Hepatic stellate cell (primary cell): ENCODE data around the gene ASCC2.
"Not testable (repeated sequence)": the region's sequence is repeated elsewhere in the genome, so short reads cannot be mapped to it uniquely, and the experiment has no call there.

Experiments used
- DNase-seq: peaks from one replicate; pipeline ENCODE4 v3.0.0; 2011; ENCODE audit warnings: low spot score

Gene ASCC2, protein sequence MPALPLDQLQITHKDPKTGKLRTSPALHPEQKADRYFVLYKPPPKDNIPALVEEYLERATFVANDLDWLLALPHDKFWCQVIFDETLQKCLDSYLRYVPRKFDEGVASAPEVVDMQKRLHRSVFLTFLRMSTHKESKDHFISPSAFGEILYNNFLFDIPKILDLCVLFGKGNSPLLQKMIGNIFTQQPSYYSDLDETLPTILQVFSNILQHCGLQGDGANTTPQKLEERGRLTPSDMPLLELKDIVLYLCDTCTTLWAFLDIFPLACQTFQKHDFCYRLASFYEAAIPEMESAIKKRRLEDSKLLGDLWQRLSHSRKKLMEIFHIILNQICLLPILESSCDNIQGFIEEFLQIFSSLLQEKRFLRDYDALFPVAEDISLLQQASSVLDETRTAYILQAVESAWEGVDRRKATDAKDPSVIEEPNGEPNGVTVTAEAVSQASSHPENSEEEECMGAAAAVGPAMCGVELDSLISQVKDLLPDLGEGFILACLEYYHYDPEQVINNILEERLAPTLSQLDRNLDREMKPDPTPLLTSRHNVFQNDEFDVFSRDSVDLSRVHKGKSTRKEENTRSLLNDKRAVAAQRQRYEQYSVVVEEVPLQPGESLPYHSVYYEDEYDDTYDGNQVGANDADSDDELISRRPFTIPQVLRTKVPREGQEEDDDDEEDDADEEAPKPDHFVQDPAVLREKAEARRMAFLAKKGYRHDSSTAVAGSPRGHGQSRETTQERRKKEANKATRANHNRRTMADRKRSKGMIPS

DNA sequence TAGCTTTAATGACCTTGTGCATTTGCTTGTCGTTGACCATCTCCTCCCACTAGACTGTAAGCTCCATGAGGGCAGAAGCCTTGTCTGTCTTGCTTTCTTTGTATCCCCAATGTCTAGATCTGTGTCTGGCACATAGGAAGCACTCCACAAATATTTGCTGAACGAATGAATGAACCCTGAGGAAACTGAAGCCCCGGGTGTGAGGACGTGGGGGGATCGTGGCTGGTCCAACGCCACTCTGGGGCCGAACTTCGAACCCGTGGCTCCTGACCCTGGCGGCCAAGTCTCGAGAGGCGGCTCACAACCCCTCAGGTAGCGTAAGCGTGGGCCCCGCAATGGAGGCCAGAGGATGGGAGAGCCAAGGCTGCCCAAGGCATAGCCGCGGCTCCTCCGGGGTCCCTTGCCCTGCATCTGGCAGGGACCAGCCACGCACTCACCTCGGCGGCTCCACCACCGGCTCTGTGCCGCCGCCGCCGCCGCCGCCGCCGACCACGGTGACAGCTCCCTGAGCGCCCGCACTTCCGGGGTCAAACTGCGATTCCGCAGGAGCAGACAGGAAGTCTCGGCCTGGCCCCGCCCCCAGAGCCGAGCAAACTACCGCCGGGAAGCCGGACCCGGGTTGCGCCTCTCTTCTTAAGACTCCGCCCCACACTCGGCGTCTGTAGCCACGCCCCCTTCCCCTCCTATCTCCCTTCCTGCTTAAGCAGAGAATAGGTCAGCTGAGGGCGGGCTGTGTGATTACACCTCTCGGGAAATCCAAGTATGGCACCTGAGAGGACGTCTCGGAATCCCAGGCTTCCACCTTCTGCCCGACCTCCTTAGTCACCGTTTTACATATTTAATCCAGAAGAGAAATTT is at the start of gene ASCC2:
Gene ASCC2, minus strand, starts transcription at position 534 of the 858 bp plus-strand sequence. CDS start 5,949 bp downstream, outside the sequence.
- DNase-seq, result peak; percentile 93

DNA sequence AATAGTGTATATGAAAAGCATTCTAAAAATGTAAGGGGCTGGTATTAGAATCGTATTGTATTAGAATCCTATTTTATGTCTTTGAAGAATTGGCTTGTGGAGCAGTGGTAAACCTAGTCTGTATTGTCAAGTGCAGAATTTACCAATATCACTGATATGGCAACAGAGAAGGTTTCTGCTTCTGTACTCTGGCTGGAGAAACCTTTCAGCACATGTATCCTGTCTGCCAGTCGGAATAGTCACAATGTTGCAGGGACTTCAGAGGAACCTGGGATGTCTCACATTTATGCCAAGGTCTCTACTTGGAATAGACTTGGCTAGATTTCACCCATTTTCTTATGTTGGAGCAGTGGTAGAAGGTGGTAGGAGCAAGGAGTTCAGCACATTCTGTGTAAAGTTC is 49.3 kb upstream of the ASCC2 start:
- no peak for DNase-seq

DNA sequence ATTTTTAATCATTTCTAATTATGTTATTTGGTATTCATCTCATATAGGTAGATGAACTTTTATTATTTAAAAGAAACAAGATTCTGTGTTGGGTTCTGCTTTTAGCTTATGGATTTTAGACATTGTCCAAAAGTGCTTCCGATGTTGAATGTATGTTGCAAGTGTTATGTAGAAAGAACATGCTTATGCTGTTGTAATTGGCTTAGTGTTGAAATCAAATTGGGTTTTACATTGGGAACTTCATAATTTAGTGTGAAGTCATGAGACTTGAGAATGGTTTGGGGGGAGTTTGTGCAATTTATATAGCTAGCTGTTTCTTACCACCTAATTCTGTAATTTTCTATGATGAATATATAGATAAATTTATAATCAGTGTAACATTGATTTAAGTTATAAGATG is 48.5 kb upstream of the ASCC2 start:
- no peak for DNase-seq

DNA sequence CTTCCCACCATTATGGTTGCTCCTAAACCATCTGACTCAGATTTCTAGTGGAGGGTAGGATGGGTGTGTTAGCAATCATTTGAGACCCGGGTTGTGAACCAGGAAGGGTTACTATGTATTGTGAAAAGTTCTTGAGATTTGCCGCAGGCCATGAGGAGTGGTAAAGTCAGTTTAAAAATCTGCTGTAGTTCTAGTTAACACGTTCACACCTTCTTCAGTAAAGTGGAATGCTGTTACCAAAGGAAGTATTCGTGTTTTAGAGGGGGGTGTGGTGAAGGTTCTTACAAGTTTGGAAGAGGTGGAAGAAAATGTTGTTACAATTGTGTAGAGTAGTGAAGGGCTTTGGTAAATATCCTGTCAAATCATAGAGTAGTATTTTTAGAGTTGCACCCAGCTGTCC is 47.5 kb upstream of the ASCC2 start:
- DNase-seq, result no peak

DNA sequence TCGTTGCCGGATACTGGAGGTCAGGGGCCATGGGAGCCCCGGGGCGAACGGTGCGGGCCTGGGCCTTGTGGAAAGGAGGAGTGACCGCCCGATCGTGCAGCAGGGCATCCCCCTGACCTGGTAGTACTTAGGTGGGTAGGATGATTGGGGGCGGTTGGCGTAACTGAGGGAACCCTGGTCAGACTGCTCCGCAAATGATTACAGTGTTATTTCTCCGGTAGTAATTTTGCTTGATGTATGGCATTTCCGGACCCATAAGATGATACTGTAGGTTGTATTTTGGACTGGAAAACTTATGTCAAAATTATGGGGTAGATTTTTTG is 45.7 kb upstream of the ASCC2 start:
- DNase-seq, result peak; percentile 6

DNA sequence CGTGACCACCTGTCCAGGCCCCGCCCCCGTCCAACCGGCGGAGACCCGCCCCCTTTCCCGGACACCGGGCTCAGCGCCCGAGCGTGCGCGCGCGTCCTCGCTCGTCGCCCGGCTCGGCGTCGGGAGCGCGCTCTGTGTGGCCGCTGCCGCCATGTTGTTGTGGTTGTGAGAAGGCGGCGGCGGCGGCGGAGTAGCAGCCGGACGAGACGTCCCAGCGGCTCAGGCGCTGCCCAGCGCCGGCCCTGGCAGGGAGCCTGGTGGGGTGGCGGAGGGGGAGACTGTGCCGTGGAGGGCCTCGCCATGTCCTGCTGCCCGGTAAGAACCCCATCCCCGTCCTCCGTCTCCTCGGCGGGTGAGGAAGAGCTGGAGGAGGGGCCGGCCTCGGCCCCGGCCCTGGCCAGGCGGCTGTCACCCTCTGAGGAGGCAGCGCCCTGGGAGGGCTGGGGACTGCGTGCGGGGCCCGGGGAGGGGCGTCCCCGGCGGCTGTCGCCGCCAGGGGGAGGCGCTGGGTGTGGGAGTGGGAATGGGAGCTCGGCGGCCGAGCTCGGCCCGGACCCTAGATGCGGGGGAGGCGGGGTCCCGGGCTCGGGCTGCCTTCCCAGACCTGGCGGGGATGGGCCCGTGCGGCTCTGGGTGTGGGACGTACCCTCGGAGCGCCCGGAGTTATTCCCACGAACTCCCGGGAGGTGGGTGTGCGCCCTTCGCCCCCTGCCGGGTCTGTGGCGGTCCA is 45.1 kb upstream of the ASCC2 start, which contains the start of gene MTMR3:
Gene MTMR3, plus strand, starts transcription at position 130 of the 730 bp plus-strand sequence. CDS start 87,886 bp downstream, outside the sequence.
- peak; percentile 73 for DNase-seq

DNA sequence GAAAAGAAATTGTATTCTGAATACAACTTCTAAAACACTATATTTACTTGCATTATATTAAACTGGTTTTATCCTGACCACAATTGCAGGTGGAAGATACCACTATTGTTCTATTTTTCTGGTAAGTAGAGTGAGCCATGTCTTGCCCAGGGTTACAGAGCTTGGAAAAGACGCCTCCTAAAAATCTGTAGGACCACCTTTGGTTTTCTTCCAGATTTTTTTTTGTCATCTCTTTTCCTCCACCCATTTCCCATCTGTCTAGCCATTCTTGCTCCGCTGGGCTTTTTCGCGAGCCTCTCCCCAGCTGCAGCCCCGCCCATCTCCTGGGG is 44.6 kb upstream of the ASCC2 start:
- no peak for DNase-seq

DNA sequence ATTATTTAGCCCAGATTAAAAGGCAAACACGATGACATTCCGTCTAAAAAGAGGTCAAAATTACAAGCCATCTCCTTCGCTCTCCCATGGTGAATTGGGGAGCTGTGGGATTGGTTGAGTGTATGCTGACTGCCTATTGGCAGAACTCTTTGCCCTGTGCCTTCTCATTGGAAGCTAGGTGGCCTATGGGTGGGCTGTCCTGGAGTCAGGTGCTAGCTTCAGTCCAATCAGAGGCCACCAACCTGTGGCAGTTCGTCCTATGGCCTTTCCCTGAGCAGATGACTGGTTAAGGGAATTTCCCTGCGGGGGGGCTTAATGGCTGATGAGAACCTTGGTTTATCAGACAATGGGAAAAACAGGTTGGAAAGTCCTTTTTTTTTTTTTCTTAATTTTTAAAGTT is 41.7 kb upstream of the ASCC2 start:
- no peak for DNase-seq

DNA sequence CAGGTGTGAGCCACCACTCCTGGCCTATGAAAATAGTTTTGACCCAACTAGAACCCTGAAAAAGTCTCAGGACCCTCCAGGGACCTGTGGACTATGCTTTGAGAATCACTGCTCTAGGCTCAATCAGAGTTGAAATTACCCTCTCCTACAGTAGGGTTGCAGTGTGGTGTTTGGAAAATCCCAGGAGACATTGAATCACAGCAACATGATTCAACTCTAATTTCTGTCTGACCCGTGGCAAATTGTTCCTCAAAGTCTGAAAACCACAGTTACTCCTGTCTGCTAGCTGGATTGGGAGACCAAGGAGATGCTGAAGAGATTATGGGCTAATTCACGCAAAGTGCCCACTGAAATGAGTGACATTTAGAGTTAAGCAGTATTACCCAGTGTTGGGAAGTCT is 39.5 kb upstream of the ASCC2 start:
- DNase-seq, result peak; percentile 54

DNA sequence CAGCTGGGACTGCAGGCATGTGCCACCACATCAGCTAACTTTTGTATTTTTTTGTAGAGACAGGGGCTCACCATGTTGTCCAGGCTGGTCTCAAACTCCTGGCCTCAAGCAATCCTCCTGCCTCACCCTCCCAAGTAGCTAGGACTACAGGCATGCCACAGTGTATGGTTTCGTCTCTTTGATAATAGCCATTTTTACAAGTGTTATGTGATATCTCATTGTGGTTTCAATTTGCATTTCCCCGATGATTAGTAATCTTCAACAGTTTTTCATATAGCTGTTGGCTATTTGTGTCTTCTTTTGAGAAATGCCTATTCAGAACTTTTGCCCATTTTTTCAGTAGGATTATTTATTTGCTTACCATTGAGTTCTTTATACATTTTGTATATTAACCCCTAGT is 35.9 kb upstream of the ASCC2 start:
- DNase-seq, result no peak

DNA sequence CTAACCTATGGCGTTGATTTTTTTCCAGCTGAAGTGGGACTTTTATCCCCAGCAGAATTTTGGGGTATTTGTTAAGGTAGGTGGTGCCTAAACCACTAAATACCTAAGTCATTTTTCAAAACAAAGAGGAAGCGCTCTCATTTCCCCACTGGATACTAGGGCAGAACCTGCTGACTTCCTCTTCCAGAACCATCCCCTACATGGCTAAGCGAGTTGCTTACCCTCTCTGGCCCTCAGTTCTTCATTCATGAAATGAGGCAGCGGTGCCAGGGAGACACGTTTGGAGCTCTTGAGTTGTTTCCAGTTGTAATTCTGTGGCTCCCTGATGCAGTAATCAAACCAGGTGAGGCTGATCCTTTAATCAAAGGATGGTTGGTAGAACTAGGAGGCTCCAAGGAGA is 34.9 kb upstream of the ASCC2 start:
- no peak for DNase-seq

DNA sequence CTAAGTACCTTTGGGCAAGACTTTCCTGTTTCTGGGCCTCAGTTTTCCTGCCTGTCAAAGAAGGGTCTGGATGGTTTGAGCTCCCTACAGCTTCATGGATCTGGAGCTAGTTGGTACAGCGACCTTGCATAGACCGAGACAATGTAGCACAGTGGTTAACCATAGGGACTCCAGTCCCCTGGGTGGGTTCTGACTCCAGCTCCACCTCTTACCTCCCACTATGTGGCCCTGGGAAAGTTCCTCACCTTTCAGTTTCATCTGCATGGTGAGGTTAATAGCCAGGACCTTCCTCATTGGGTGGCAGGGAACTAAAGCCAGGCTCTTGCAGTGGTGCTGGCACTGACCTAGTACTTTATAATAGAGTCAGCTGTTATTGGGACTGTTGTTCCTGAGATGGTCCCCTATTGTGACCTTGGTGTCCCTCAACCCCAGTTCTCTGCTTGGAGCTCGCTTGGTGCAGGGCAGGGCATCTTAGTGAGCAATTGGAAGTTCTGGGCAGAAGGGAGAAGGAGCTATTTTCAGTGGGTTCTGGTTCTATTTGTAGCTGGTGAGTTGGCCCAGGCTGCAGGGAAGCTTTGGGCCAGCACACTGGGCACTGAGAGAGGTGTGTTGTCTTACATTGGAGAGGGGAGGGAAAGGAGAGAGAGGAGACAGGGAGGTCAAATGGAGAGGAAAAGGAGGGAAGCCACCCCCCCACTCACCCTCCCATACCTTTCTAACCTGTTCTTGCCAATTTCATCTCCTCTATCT is 34.2 kb upstream of the ASCC2 start:
- no peak for DNase-seq

DNA sequence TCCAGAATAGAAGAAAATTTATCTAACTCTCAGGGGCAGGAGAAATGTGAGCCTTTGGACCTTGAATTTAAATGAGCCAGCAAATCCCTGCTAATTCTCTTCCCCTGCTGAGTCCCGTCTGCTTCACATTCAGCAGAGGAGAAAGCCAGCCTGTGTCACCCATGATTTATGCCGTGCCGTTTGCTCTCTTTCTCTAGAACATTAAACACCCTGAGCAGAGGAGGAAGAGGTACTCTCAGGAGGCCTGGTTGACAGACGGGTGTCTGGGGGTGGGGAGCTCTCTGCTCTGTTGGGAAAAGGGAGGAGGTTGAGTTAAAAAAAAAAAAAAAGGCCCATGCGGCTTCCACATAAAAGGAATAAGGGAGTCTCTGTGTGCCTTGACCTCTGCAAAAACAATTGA is 33.6 kb upstream of the ASCC2 start:
- no peak for DNase-seq

DNA sequence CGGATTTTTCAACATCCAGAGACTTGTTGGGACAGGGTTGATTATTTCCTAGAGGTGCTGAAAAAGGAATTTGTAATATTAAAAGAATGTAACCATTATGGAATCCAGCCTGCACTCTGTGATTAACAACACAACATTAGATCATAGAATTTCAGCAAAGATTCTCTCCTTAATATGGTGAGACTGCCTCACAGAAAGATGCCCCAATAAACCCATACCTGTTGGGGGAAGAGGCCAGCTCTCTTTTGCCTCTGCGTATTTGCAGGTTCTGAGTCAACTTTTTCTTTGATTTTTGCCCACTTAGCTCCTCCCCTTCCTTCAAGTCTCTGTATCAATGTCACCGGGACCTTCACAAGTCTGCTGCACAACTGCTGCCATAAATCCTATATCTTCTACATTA is 32.5 kb upstream of the ASCC2 start:
- no peak for DNase-seq

DNA sequence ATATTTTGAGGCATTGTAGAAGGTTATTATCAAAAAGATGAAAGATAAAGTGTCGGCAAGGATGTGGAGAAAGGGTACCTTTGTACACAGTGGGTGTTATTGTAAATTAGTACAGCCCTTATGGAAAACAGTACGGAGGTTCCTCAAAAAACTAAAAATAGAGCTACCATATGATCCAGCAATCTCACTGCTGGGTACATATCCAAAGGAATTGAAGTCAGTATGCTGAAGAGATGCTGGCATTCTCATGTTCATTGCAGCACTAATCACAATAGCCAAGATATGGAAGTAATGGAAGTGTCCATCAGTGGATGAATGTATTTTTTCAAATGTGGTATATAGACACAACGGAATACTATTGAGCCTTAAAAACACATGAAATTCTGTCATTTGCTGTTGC is 29.8 kb upstream of the ASCC2 start:
- DNase-seq, result no peak

DNA sequence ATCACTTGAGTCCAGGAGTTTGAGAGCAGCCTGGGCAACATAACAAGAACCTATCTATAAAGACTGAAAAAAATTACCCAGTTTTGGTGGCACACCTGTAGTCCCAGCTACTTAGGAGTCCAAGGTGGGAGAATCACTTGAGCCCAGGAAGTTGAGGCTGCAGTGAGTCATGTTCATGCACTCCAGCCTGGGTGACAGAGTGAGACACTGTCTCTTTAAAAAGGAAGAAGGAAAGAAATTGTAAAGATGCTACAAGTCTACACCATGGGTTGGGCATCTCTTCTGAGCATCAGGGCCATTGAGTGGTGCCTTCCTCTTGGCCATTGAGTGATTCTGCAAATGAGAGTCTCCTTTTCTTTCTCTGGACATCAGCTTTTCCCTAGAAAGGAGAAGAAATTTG is 29.2 kb upstream of the ASCC2 start:
- no peak for DNase-seq

DNA sequence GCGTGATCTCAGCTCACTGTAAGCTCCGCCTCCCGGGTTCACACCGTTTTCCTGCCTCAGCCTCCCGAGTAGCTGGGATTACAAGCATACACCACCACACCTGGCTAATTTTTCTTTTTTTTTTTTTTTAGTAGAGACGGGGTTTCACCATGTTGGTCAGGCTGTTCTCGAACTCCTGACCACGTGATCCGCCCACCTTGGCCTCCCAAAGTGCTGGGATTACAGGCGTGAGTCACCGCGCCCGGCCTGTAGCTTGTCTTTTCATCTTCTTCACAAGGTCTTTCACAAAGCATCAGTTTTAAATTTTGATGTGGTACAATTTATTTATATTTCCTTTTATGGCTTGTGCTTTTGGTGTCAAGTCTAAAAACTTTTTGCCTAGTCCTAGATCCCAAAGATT is 27.5 kb upstream of the ASCC2 start:
- not testable (repeated sequence) for DNase-seq

DNA sequence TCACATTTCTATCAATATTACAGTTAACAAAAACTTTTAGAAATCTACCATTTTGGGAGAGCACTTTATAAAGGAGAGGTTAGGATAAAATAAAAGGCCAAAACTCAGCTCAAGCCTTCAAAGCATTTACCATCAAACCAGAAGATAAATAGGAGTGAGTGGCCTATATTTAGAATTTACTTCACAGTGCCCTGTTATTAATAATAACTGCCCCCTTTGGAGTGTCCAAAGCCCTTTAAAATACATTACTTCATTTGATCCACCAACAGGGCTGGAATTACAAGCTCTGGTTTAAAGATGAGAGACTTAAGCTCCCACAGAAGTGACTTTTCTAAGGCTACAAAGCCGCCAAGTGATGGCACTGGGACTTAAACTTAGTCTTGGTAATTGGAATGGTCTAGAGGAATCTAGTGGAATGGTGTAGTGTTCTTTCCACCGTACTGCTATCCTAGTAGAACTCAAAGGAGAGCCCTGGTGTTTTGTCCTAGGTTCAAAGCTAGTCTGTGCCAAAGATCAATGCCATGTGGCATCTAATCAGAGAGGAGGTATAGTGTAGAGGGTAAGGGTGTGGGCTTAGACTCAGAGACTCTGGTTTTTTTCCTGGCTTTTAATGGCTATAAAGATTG is 23.7 kb upstream of the ASCC2 start:
- DNase-seq, result no peak

DNA sequence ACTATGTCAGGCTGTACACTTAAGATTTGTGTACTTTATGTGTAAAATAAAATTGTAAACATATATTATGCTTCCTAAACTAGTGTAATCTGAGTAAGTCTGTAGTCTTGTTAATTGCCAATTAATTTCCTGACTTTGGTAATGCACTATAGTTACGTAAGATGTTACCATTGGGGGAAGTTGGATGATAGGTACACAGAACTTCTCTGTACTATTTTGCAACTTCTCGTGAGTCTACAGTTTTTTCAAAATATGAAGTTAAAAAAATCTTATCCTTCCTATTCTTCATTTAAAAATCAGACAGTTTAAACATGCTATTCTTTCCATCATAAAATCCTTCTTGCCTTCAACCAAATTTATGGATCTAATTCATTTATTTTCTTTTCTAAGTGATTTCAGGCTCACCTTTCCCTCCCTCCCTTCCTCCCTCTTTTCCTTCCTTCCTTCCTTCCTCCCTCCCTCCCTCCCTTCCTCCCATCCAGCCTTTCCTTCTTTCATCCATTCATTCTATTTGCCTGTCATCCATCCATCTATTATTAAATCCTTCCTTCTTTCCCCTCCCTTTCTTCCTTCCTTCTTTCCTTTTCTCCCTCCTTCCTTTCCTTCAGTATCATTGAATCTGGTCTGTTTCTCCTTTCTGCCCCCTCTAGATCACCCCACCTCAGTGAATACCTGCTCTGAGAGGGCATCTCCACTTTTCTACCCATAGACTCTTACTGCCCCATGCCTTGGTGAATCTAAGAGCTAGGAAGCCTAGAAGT is 22.1 kb upstream of the ASCC2 start:
- DNase-seq, result no peak

DNA sequence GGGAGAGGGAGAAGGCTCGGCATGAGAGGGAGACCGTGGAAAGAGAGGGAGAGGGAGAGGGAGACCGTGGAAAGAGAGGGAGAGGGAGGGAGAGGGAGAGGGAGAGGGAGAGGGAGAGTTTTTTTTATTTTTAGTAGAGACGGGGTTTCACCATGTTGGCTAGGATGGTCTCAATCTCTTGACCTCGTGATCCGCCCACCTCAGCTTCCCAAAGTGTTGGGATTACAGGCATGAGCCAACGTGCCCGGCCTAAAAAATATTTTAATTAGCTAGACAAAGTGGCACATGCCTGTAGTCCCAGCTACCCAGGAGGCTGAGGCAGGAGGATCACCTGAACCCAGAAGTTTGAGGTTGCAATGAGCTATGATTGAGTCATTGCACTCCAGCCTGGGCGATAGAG is 21.0 kb upstream of the ASCC2 start:
- not testable (repeated sequence) for DNase-seq
